ENCODE measurements around the gene PLCH1.
"Not testable (repeated sequence)": the region's sequence is repeated elsewhere in the genome, so short reads cannot be mapped to it uniquely, and the experiment has no call there.

The PLCH1 gene

GRCh38 chr3:155404486-155404885 is 340.4 kb downstream of the PLCH1 start:
- no peak for DNase-seq

DNA sequence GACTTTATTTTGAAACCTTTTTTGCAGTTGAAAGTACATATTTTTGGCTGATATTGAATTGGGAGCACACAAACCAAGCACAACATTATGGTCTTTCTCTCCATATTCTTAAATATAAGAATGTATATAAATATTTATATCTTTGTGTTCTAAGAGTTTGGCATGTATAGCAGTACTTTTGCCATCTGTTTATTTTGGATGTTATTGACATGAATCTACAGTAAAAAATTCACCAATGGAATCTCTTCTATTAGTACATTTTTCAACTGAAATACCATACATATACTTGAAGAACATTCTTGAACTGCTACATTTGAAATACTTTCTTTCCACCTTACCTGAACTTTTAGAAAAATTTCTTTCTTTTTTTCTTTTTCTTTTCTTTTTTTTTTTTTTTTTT is 342.2 kb downstream of the PLCH1 start:
- no peak for DNase-seq

GRCh38 chr3:155398046-155398445 is 346.8 kb downstream of the PLCH1 start:
- DNase-seq: no peak

- DNase-seq: not testable (repeated sequence)
Observed at GRCh38 chr3:155394896-155395295, 350.0 kb downstream of the PLCH1 start.

GRCh38 chr3:155394240-155394639 is 350.6 kb downstream of the PLCH1 start:
- no peak for DNase-seq

- no peak for DNase-seq
Observed at GRCh38 chr3:155393316-155393715, 351.6 kb downstream of the PLCH1 start.

- DNase-seq: no peak
Observed at GRCh38 chr3:155392138-155392537, 352.7 kb downstream of the PLCH1 start.

DNA sequence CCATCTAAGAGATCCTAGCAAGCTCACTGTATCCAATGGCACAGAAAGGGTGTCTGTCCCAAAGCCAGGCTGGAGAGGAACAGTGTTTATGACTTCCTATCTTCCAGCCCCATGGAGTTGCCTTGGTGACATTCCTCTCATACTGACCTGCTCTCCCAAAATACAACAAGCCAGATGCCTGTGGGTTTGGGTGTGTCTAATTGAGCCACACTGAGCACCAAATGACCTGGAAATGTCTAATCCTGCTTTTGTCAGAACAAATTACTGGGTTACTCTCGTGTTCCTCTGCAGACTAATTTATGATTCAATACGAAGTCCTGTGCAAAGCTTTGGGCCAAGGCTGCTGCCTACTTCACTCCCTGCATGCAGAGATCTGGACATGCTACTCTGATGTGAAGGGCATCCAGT is 353.3 kb downstream of the PLCH1 start:
- DNase-seq: no peak

- DNase-seq: no peak
Observed at GRCh38 chr3:155391104-155391503, 353.8 kb downstream of the PLCH1 start.

DNA sequence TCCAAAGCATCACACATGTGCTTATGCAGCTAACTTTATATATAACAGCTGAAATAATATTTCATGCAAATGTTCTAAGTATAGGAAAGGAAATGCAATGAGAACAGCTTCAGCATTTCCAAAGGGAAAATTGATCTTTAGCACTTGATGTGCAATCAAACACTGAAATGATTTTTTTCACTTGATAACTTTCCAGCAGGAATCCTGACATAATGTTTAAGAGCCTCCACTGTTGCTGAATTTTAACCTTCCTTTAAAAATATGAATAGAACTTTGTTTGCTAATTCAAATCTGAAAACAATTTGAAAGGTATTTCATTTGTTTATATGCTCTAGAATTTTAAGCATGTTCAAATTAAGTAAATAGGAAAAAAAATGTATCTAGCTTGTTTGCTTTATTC is 354.5 kb downstream of the PLCH1 start:
- DNase-seq: no peak

DNA sequence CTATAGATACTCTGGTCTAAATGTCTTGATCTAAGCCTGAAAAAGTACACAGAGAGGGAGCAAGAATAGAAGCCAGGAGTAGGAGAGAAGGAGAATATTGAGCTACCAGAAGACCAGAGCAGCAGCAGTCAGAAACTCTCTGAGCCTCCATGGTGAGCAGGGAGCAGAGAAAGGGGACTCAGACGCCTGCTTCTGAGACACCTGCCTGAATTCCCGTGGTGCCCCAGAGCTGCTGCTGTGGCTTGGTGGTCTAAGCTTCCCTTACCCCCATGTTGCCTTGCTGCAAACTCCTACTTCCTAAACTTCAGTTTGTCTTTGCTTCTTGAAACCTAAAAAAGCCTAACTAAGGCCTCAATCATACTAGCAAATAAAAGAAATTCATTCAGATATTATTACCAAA is 356.5 kb downstream of the PLCH1 start:
- no peak for DNase-seq

DNA sequence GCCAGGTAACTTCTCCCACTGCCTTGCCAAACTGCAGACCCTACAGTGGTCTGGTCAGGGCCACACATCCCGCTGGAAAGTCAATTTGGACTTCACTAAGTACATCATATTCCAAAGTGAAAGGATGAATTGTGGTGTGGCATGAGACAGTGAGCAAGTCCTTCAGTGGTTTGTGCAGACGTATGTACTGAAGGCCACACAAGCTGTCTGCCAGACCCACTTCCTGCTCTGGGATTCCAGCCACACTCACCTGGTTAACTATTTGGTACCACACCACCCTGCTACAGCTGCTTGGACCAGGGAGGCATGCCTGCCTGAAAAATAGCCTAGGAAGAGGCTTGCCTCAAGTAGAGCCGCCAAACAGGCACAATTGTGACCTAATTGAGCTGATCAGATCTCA is 357.3 kb downstream of the PLCH1 start:
- DNase-seq: no peak

GRCh38 chr3:155386919-155387318 is 358.0 kb downstream of the PLCH1 start:
- no peak for DNase-seq

- no peak for DNase-seq
Observed at GRCh38 chr3:155385896-155386625, 358.8 kb downstream of the PLCH1 start.

GRCh38 chr3:155382396-155383042 is 362.4 kb downstream of the PLCH1 start:
- DNase-seq: no peak

DNA sequence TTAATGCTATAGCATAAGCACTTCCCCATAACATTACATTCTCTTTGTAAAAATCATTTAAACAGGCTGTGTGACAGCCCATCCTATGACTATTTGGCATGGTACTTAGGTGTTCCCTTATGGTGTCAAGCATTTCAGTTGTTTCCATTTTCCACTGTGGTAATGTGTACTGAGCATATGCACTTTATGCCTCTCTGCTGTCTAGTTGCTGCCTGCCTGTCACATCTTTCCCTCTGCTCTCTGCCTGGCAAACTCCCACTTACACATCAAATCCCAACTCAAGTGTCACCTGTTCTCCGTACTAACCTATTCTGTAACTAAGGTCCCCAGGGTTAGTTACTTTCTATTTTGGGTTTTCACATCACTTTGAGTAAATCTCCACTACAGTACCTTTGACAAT is 367.0 kb downstream of the PLCH1 start:
- no peak for DNase-seq

- DNase-seq: no peak
Observed at GRCh38 chr3:155377071-155377470, 367.8 kb downstream of the PLCH1 start.

- DNase-seq: no peak
Observed at GRCh38 chr3:155372281-155372680, 372.6 kb downstream of the PLCH1 start.

GRCh38 chr3:155370764-155371503 is 373.9 kb downstream of the PLCH1 start:
- DNase-seq: no peak

DNA sequence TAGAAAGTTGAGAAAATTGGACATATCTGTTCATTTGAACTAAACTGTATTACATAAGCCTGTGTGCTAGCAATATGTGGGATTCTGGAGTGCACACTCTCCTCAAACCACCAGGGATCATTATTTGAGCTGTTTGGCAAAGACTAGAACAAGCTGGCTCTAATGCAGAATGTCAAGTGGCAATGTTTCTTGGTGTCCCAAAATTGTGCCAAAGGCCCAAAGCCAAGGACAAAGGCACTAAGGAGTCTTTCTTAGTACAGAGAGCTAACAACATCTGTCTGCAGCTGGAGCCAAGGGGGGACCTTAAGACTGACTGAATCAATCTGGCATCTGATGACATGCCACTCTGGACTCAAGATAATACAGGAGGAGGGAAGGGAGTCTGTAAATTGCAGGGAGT is 374.7 kb downstream of the PLCH1 start:
- no peak for DNase-seq

DNA sequence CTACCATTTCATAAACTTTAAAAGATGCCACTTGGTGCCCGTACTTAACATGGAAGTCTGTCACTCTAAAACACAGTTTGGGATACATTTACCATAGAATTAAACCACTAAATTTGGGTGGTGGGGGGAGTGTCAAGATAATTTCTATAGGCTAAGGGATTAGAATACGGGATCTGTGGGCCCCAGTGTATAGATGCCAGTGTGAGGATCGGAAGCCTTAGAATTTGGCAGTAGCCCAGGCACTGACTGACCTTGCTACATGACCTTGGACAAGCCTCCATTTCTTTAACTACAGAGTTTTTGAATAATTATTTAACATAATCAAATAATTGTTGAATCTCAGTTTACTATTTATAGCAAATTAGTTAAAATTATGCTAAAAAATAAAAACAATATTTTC is 375.1 kb downstream of the PLCH1 start:
- no peak for DNase-seq

- no peak for DNase-seq
Observed at GRCh38 chr3:155369244-155369643, 375.6 kb downstream of the PLCH1 start.

- no peak for DNase-seq
Observed at GRCh38 chr3:155368786-155369185, 376.1 kb downstream of the PLCH1 start.

DNA sequence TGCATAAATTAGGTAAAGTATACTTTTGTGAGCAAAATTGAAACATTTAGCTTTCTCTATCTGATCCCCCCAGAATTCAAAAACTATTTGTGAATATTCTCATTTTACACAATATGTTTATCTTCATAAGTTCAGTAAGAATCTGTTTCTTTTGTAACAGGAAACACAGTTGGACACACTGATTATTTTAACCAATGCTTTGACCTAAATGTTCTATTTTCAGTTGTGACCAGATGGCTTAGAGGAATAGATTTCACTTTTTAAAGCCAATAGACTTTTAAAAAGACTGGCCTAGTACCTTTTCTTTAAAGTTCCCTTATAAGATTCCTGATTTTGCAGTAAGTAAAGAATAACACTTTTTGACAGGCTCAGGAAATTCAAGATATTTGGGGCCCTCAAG is 377.4 kb downstream of the PLCH1 start:
- DNase-seq: no peak

All from CD4-positive, alpha-beta T cell treated with Interferon alpha-2 for 1 hour (primary cell).